EL (cell line): Measurements from ENCODE around the gene RBMS2.

Source experiments
- DNase-seq: peaks from one replicate; pipeline ENCODE4 v3.0.0-alpha.2; 2016

RBMS2 gene

GRCh38 chr12:56589783-56590182, 68.2 kb downstream of the RBMS2 start:
- DNase-seq, result no peak

DNA sequence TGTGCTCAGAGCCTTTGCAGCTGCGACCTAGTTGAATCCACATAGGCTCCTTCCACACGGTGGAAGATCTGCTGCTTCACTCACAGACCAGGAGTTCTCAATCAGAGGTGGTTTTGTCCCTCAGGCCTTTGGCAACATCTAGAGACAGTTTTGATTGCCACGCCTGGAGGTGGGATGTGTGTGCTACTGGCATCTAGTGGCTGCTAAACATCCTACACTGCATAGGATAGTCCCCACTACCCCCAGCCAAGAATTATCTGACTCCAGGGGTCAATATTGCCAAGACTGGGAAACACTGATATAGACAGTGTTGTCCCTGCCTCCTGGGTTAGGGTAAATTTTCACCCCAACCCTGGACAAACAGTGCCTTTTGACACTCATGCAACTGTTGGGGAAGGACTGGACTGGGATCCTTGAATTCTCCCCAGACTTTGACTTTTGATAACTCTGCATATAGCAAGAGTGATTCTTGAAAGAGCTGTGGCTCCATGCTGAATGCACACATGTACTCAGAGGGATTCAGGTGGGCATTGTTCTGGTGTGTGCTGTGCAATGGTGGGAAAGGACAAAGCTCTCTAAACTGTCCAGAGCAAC, 68.7 kb downstream of the RBMS2 start:
- DNase-seq, result peak; percentile 23

GRCh38 chr12:56591126-56591525, 69.5 kb downstream of the RBMS2 start:
- DNase-seq, result no peak

DNA sequence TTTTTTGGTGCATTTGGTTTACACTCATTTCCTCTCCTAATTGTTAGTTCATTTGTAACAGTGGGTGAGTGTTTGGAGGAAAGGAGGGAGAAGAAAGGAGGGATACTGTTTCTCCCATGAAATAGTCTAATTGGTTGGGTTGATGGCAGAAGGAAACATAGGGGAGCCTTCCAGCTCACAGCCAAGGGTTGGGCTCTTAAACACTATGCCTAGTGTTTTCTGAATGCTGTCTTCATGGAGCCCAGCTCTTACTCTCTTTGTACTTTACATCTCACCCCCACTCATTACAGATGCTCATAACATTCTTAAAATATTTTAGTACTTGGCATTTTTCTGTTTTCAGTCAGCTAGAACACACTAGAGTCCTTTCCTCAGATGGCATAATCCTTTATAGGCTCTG, 70.3 kb downstream of the RBMS2 start:
- peak; percentile 48 for DNase-seq

DNA sequence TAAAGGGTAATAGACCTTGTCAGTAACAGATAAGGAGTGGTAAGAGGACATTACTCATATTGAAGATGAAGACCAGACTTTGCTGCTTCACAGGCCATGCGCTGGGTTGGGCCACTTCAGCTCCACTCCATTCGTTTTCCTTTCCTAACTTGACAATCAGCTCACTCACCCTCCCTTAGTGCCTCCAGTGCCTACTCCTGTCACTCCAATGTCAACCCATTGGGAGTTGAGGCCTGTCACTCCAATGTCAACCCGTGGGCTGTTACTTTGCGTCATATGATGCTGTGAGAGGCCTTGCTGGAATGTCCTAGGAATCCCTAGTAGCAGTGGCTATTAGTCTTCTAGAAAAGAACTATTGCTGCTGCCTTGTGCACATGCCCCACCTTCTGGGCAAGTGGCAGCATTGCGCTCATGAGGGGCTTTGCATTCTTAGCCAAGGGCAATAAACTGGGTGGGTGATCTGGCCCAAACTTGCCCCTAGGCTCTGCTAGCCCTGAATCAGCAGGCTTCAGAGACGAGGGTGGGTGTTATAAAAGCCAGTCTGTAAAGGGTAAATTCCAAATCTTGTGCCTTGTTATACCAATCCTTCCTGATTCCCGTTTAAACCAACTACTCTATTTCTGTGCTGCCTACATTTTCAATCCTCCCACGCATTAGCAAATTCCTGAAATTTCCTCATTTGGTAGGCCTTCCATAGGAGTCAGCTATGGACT, 72.4 kb downstream of the RBMS2 start:
- DNase-seq, result peak; percentile 78

DNA sequence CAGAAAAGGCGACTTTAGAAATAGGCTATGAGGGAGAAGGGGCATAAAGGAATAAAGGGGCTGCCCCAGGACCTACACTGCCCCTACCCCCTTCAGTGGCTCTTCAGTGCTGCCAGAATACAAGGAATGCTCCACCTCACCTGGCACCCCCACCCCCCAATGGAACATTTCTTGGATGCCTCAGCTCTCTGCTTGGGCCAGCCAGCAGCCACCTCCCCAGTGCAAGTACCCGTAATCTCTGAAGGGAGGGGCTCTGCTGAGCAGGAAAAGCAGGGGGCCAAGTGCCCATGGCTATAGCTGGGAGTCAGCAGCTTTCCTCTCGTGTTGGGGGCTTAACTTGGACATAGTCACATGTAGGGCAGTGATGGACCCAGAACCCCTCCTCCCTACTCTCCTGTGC, 75.2 kb downstream of the RBMS2 start:
- DNase-seq, result no peak

DNA sequence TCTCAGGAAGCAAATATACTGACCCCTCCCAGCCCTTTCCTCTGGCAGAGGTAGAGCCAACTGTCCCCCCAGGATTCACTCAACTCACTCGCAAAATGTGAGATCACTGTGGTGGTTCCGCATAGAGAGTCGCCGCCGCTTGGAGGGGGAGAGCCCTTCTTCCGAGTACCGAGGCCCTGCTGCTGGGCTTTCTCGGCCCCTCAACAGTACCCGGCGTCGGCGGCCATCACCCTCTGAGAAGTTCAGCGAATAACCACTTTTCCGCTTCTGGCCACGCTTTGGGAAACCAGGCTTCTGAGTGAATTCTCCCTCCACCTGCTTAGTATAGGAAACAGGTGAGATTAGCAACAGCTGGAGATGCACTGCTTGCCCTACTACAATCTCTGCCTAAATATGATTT, 77.4 kb downstream of the RBMS2 start:
- DNase-seq, result no peak

GRCh38 chr12:56599797-56600196, 78.2 kb downstream of the RBMS2 start:
- DNase-seq, result no peak

DNA sequence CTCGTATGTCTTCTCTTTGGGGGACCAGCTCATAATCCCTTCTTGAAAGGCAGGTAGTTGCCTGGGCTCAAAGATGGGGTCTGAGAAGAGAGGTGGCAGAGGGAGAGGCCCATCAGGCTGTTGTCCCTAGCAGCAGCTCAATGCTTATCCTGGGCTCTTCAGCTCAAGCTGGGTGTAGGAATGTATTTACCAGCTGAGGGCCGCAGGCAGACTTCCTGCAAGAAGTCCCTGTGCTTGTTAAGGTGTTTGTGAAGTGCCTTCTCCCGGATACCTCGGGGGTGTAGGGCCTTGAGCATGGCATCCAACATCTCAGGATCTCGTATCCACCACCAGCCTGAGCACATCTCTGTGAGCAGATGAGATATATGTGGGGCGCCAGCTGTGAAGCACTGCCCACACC, 79.1 kb downstream of the RBMS2 start:
- DNase-seq, result no peak

DNA sequence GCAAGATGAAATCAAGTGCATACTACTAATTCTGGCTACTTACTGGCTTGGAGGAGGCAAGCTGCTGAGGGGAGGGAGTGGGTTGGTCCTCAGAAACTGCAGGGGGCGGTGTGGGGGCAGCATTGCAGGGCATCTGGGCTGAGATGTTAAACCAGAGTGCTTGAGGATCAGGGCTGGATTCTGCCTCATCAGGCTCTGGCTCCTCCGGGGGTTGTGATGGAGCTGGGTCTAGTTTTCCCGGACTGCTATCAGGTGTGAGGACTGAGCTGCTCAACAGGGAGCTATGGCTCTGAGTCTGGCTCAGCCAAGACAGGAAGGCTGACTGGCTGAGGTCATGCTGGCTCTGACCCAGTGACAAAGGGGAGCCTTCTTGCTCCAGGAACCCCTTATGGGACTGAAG, 79.9 kb downstream of the RBMS2 start:
- DNase-seq, result no peak

GRCh38 chr12:56602239-56602638, 80.6 kb downstream of the RBMS2 start:
- no peak for DNase-seq

- DNase-seq, result no peak
Observed at GRCh38 chr12:56604355-56604754, 82.7 kb downstream of the RBMS2 start.

DNA sequence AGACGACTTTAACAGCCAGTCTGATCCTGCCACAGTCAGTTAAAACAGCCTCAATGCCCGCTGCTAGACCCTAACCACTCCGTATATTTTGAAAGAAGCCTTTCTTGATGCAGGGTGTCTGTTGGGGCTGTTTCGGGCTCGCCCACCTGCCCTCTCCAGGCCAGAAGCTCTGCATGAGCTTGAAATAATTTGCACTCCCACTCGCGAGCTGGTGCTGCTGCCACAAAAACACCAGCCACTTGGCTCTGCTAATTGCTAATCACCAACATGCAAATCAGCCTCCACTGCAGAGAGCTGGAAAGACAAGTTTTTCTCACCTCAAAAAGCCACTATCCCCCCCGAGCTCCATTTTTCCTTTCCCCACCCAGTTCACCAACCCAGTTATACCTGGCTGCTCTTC, 93.0 kb downstream of the RBMS2 start:
- no peak for DNase-seq

DNA sequence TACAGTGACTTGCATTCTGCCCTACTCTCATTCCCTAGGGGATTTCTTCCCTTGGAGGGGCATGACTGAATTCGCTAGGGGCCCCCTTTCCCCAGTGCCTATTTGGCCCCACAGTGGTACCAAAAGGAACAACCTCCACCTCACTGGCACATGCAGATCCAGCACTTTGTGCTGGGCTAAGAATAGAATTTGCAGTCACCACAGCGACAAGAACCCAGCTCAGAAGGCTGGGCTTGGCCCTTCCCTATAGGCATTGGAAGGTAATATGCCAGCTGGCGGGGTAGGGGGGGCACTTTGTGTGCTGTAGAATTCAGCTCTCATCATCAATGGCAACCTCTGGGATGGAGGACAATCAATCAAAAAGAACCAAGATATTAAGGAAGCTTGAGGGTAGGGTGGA, 94.6 kb downstream of the RBMS2 start:
- DNase-seq, result no peak

- DNase-seq, result no peak
Observed at GRCh38 chr12:56616925-56617324, 95.3 kb downstream of the RBMS2 start.

DNA sequence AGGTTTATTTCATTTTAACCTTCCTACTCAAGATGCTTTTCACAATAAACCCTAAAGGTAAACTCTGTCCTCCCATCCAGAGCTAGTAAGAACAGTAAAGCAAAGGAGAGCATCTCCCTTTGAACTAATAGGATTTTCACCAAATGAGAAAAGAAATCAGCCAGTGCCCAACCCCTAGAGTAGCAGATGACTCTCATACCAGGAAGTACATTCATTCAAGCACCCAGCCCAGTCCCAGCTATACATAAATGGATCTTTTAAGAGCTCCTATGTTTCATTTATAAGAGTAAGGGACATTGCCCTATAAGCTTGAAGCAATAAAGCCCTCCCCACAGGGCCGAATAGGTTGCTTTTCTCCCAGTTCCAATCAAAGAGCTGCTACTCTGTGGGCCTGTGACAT, 100.9 kb downstream of the RBMS2 start:
- DNase-seq, result no peak

- DNase-seq, result no peak
Observed at GRCh38 chr12:56626701-56627100, 105.1 kb downstream of the RBMS2 start.

- DNase-seq, result peak; percentile 70
Observed at GRCh38 chr12:56628671-56629458, 107.2 kb downstream of the RBMS2 start.

GRCh38 chr12:56629459-56630179, 108.0 kb downstream of the RBMS2 start:
- peak; percentile 31 for DNase-seq

GRCh38 chr12:56630180-56630632, 108.6 kb downstream of the RBMS2 start, which contains the start of gene BAZ2A:
TSS of gene BAZ2A (minus strand) at chr12:56630326. CDS start at chr12:56617530, 12,796 bp downstream.
- peak; percentile 78 for DNase-seq

GRCh38 chr12:56631790-56632700, 110.4 kb downstream of the RBMS2 start:
- peak; percentile 65 for DNase-seq
